Nephron (organoid): ENCODE results near the gene MRPL40.
A peak's percentile ranks its signal among the peaks of the same experiment; 100 is the strongest.
"Not testable (repeated sequence)": the region's sequence is repeated elsewhere in the genome, so short reads cannot be mapped to it uniquely, and the experiment has no call there.

Source experiments
- H3K27ac Mint-ChIP-seq, 3 experiments: 2 replicates each; pipeline ENCODE4 v1.8.0; 2020; ENCODE audit warnings: mixed read lengths in 3 of 3, mild to moderate bottlenecking in 2 of 3, moderate library complexity in 1 of 3
- H3K27me3 Mint-ChIP-seq: 2 replicates; pipeline ENCODE4 v1.8.0; 2021; ENCODE audit warnings: low read depth, mild to moderate bottlenecking, moderate library complexity, mixed read lengths
- H3K36me3 Mint-ChIP-seq: 2 replicates; pipeline ENCODE4 v1.8.0; 2020; ENCODE audit warnings: low read depth, mixed read lengths
- H3K4me1 Mint-ChIP-seq: 2 replicates; pipeline ENCODE4 v1.8.0; 2020; ENCODE audit warnings: mixed read lengths
- H3K4me3 Mint-ChIP-seq, 3 experiments: 2 replicates each; pipeline ENCODE4 v1.8.0; 2020; ENCODE audit warnings: mild to moderate bottlenecking in 3 of 3, mixed read lengths in 3 of 3, moderate library complexity in 2 of 3
- H3K9me3 Mint-ChIP-seq: 2 replicates; pipeline ENCODE4 v1.8.0; 2020; ENCODE audit warnings: mixed read lengths
- TF ChIP-seq, protein P1 (sequence below), 3 experiments: fragments of 200-600 bp; sonication (generic); IDR thresholded peaks; one replicate each; pipeline ENCODE4 v1.5.0; 2021; ENCODE audit warnings: antibody characterized with exemption in 3 of 3; ENCODE audit not compliant: unreplicated experiment in 3 of 3

Gene MRPL40

DNA sequence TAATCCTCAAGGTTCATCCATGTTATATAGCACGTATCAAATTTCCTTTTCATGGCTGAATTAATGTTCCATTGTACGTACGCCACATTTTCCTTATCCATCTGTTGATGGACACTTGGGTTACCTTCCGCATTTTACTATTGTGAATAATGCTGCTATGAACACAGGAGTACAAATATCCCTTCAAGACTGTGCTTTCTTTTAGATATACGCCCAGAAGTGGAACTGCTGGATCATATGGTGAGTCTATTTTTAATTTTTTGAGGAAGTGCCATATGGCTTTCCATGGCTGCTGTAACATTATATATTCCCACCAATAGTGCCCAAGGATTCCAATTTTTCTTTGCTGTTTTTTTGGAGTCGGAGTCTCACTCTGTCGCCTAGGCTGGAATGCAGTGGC is 6.0 kb downstream of the MRPL40 start:
- H3K27ac Mint-ChIP-seq, result no peak overlapping the region
- no peaks in the 10 kb centered on the region for H3K27me3 Mint-ChIP-seq
- peaks cover 6% of the 10 kb centered on the region for H3K4me1 Mint-ChIP-seq
- no peaks in the 10 kb centered on the region for H3K9me3 Mint-ChIP-seq
- TF ChIP-seq, protein P1, sequence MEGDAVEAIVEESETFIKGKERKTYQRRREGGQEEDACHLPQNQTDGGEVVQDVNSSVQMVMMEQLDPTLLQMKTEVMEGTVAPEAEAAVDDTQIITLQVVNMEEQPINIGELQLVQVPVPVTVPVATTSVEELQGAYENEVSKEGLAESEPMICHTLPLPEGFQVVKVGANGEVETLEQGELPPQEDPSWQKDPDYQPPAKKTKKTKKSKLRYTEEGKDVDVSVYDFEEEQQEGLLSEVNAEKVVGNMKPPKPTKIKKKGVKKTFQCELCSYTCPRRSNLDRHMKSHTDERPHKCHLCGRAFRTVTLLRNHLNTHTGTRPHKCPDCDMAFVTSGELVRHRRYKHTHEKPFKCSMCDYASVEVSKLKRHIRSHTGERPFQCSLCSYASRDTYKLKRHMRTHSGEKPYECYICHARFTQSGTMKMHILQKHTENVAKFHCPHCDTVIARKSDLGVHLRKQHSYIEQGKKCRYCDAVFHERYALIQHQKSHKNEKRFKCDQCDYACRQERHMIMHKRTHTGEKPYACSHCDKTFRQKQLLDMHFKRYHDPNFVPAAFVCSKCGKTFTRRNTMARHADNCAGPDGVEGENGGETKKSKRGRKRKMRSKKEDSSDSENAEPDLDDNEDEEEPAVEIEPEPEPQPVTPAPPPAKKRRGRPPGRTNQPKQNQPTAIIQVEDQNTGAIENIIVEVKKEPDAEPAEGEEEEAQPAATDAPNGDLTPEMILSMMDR (IDR thresholded peaks at IDR 0.05; ENCODE audit: unreplicated experiment in 3 of 3), result no peak
- H3K4me3 Mint-ChIP-seq, result peak overlapping the region in 1 of 3 experiments; percentile 30
- H3K36me3 Mint-ChIP-seq, result peaks cover 30% of the 10 kb centered on the region

DNA sequence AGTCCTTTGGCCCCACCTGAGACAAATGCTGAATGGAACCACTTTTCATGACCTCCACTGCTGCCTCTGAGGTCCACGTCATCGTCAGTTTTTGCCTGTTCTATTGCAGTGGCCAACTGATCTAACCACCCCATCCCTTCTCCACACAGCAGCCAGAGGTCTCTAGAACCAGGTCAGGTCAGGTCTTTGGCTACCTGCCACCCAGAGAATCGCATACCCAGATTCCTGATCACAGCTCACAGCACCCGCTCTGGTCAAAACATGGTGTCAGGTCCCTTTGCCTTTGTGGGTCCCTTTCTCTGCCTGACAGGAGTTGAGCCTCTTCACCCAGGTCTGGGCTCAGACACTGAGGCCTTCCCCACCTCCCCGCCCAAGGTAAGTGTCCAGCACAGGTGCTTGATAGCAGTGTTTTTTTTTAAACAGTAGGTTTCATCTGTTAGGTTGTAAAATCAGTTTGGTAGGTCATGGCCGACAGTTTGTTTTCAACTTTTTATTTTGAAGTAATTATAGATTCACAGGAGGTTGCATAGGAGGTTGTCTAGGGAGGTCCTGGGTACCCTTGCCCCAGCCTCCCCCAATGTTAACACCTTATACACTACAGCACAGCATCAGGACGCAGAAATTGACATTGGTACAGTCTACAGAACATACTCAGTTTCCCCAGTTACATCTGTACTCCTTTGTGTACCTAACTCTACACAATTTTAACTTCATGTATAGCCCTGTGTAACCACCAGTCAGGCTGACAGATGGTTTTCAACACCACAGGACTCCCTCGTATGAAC is 8.3 kb downstream of the MRPL40 start:
- no peaks in the 10 kb centered on the region for H3K27me3 Mint-ChIP-seq
- H3K36me3 Mint-ChIP-seq, result peaks cover 31% of the 10 kb centered on the region
- peaks cover 10% of the 10 kb centered on the region for H3K4me1 Mint-ChIP-seq
- TF ChIP-seq, protein P1 (IDR thresholded peaks at IDR 0.05; ENCODE audit: unreplicated experiment in 3 of 3), result no peak
- no peaks in the 10 kb centered on the region for H3K9me3 Mint-ChIP-seq
- no peak overlapping the region for H3K4me3 Mint-ChIP-seq
- no peak overlapping the region for H3K27ac Mint-ChIP-seq

DNA sequence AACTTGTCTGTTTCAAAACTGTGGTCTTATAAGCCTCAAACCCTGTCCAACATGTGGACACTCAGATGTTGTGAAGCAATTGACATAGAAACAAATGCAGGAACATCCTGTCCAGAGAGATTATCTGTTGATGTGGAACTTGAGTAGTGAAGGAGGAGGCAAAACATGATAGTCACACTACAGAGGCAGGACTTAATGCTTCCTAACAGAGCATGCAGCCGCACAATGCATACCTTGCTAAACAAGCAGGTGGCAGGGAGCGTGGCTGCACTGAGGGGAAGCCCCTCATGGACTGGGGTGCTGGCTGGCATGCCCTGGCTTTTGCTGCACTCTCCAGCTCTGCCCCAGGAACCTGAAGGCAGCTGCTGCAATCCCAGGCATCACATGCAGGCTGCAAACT is 9.8 kb downstream of the MRPL40 start:
- peaks cover 21% of the 10 kb centered on the region for H3K4me1 Mint-ChIP-seq
- no peaks in the 10 kb centered on the region for H3K9me3 Mint-ChIP-seq
- H3K27ac Mint-ChIP-seq, result peak overlapping the region in 1 of 3 experiments; percentile 21
- TF ChIP-seq, protein P1 (IDR thresholded peaks at IDR 0.05; ENCODE audit: unreplicated experiment in 3 of 3), result no peak
- peaks cover 34% of the 10 kb centered on the region for H3K36me3 Mint-ChIP-seq
- no peak overlapping the region for H3K4me3 Mint-ChIP-seq
- H3K27me3 Mint-ChIP-seq, result no peaks in the 10 kb centered on the region

DNA sequence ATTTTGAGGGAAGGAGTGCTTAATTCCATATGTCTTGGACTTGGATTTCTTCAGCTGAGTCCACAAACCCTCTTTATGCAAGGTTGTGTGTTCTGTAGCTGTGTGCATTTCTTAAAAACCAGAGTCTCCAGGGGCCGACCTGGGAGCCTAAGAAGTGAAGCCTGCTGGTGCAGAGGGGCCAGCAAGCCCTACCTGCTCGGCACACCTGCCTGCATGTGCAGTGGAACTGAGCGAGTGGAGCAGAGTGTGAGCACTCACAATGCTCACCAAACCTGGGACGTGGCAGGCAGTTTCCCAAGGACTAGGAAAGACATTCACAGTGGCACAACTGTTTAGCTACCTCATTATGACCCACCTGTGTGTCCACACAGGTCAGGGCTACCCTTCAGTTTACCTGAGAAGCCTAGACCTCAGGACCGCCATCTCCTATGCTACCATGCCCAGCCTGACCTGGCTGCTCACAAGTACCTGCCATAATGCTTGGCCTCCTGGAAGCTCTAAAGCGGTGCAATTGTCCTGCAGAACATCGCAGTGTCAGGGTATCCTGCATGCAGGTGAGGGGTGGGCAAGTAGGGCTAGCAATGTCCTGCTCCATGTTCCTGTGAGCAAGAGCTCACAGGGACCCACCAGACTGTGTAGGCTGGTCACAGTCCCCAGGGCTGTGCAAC is 11.3 kb downstream of the MRPL40 start:
- H3K36me3 Mint-ChIP-seq, result peaks cover 28% of the 10 kb centered on the region

DNA sequence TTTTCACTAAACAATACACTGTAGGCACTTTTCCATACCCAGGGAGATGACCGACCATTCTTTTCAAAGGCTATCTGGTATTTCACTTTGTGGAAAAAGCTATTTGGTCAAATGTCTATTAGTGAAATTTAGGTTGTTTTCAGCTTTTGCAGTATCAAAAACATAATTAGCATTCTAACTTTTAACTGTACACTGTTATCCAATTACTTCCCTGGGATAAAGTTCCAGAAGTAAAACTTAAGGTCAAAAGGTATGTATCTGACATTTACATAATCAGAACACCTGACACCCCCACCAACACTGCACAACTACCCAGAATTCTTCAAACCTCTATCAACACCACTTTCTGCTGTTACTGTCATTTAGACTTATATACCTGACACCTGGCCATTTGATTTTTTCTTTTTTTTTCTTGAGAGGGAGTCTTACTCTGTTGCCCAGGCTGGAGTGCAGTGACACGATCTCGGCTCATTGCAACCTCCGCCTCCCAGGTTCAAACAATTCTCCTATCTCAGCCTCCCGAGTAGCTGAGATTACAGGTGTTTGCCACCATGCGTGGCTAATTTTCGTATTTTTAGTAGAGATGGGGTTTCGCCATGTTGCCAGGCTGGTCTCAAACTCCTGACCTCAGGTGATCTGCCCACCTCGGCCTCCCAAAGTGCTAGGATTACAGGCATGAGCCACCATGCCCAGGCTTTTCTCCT is 13.1 kb downstream of the MRPL40 start:
- H3K27me3 Mint-ChIP-seq, H3K9me3 Mint-ChIP-seq, H3K27ac Mint-ChIP-seq: not testable (repeated sequence)
- peak overlapping the region; percentile 62 to 79 (median 77) for H3K4me3 Mint-ChIP-seq
- H3K36me3 Mint-ChIP-seq, result peaks cover 28% of the 10 kb centered on the region
- peaks cover 21% of the 10 kb centered on the region for H3K4me1 Mint-ChIP-seq

More for the DNA sequence above, 11.3 kb downstream of the MRPL40 start:
- H3K4me1 Mint-ChIP-seq, result peaks cover 21% of the 10 kb centered on the region
- H3K4me3 Mint-ChIP-seq, result peak overlapping the region in 1 of 3 experiments; percentile 41
- H3K27ac Mint-ChIP-seq, result no peak overlapping the region
- no peaks in the 10 kb centered on the region for H3K9me3 Mint-ChIP-seq
- H3K27me3 Mint-ChIP-seq, result no peaks in the 10 kb centered on the region
- TF ChIP-seq, protein P1 (IDR thresholded peaks at IDR 0.05; ENCODE audit: unreplicated experiment in 3 of 3), result no peak
